ENCODE measurements around the gene KTI12.
A peak's percentile ranks its signal among the peaks of the same experiment; 100 is the strongest.
"Not testable (repeated sequence)": the region's sequence is repeated elsewhere in the genome, so short reads cannot be mapped to it uniquely, and the experiment has no call there.

The KTI12 gene, protein sequence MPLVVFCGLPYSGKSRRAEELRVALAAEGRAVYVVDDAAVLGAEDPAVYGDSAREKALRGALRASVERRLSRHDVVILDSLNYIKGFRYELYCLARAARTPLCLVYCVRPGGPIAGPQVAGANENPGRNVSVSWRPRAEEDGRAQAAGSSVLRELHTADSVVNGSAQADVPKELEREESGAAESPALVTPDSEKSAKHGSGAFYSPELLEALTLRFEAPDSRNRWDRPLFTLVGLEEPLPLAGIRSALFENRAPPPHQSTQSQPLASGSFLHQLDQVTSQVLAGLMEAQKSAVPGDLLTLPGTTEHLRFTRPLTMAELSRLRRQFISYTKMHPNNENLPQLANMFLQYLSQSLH

DNA sequence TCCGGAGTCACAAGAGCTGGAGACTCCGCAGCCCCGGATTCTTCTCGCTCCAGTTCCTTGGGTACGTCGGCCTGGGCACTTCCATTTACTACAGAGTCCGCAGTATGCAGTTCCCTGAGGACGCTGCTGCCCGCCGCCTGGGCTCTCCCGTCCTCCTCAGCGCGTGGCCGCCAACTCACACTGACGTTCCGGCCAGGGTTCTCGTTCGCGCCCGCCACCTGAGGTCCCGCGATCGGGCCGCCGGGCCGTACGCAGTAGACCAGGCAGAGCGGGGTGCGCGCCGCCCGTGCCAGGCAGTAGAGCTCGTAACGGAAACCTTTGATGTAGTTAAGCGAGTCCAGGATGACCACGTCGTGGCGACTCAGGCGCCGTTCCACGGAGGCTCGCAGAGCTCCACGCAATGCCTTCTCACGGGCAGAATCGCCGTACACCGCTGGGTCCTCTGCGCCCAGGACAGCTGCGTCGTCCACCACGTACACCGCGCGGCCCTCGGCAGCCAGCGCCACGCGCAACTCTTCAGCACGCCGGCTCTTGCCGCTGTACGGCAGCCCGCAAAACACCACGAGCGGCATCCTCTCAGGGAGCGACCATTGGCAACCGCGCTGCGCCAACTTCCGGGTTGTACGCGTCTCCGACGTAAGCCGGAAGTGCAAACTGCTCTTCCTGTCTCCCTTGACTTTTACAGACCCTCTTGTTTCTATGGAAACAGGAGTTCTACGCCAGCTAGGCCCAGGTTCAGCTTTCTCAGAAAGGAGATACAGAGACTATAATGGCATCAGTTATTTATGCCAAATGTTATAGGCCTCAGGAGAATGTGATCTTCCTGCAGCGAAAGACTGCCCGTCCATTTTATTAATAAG lies at the start of gene KTI12:
Gene KTI12, minus strand, starts transcription at position 621 of the 860 bp plus-strand sequence. Its CDS starts 49 bp downstream, at position 572.
- TF ChIP-seq, protein P1, sequence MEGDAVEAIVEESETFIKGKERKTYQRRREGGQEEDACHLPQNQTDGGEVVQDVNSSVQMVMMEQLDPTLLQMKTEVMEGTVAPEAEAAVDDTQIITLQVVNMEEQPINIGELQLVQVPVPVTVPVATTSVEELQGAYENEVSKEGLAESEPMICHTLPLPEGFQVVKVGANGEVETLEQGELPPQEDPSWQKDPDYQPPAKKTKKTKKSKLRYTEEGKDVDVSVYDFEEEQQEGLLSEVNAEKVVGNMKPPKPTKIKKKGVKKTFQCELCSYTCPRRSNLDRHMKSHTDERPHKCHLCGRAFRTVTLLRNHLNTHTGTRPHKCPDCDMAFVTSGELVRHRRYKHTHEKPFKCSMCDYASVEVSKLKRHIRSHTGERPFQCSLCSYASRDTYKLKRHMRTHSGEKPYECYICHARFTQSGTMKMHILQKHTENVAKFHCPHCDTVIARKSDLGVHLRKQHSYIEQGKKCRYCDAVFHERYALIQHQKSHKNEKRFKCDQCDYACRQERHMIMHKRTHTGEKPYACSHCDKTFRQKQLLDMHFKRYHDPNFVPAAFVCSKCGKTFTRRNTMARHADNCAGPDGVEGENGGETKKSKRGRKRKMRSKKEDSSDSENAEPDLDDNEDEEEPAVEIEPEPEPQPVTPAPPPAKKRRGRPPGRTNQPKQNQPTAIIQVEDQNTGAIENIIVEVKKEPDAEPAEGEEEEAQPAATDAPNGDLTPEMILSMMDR (IDR thresholded peaks at IDR 0.05; ENCODE audit: low read depth, low read length, missing control alignments), result no peak
- peak; percentile 87 for DNase-seq (ENCODE audit: low read depth)
- peak within 1 kb of the TSS; percentile 74 for H3K4me3 ChIP-seq (ENCODE audit: low read depth, low read length)

DNA sequence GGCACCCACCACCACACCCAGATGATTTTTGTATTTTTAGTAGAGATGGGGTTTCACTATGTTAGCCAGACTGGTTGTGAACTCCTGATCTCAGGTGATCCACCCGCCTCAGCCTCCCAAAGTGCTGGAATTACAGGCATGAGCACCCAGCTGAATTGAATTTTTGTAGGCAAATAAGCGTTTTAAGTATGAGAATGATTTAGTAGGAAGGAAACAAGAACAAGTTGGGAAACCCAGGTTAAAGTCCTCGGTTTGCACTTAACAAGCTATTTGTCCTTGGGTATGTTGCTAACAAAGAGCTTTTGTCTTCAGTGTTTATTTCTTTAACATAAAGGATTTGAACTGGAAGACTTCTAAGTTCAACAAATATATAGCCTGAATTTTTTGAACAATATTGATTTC lies 46.4 kb upstream of the KTI12 start:
- no peak overlapping the region for H3K4me3 ChIP-seq (ENCODE audit: low read depth, low read length)
- TF ChIP-seq, protein P1 (IDR thresholded peaks at IDR 0.05; ENCODE audit: low read depth, low read length, missing control alignments), result no peak
- no peak for DNase-seq (ENCODE audit: low read depth)

DNA sequence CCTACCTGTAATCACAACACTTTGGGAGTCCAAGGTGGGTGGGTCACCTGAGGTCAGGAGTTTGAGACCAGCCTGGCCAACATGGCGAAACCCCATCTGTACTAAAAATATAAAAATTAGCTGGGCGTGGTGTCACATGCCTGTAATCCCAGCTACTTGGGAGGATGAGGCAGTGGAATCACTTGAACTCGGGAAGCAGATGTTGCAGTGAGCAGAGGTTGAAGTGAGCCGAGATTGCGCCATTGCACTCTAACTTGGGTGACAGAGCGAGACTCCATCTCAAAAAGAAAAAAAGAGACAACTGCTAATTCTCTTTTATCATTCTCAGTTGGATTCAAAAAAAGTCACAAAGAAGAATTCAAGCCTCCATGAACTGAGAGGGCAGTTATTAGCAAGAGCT lies 43.7 kb upstream of the KTI12 start:
- not testable (repeated sequence) for H3K4me3 ChIP-seq (ENCODE audit: low read depth, low read length); DNase-seq (ENCODE audit: low read depth)

DNA sequence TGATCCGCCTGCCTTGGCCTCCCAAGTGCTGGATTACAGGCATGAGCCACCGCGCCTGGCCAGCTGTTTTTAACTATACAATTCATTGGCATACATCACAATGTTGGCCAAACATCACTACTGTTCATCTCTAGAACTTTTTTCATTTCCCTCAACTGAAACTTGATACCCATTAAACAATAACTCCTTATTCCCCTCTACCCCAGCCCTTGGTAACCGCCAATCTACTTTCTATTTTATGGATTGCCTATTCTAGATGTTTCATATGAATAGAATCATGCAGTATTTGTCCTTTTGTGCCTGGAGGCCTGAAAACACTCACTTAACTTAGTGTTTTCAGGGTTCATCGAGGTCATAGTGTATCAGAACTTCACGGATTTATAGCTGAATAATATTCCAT lies 38.7 kb upstream of the KTI12 start:
- TF ChIP-seq, protein P1 (IDR thresholded peaks at IDR 0.05; ENCODE audit: low read depth, low read length, missing control alignments), result no peak
- DNase-seq (ENCODE audit: low read depth), result no peak
- no peak overlapping the region for H3K4me3 ChIP-seq (ENCODE audit: low read depth, low read length)

DNA sequence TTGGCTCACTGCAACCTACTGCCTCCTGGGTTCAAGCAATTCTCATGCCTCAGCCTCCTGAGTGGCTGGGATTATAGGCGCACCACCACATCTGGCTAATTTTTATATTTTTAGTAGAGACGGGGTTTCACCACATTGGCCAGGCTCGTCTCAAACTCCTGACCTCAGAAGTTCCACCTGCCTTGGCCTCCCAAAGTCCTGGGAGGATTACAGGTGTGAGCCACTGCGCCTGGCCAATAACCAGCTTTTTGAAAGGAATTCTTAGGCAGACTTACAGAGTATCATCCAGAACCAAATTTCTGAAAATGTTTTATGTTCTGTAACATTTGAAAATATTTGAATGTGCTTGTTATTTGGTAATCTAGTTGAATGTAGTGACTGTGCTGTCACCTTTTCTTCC lies 37.1 kb upstream of the KTI12 start:
- no peak overlapping the region for H3K4me3 ChIP-seq (ENCODE audit: low read depth, low read length)
- no peak for DNase-seq (ENCODE audit: low read depth)
- TF ChIP-seq, protein P1 (IDR thresholded peaks at IDR 0.05; ENCODE audit: low read depth, low read length, missing control alignments), result no peak

DNA sequence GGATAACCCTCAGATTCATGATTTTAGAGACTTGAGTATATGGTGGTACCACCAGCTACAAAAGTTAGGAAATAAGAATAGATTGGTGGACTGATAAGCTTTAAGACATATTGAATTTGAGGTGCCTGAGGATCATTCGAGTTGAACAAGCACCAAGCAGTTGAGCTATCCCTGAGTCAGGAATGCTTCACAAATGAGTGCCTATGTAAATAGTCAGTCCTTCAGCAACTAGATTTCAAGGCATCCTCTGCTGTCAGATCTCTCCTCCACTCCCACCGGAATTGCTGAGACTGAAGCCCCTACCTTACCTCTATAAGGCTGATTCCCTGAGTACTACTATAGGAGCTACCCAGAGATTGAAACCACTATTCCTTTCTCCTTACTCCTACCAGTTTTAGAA lies 29.6 kb upstream of the KTI12 start:
- DNase-seq (ENCODE audit: low read depth), result no peak
- TF ChIP-seq, protein P1 (IDR thresholded peaks at IDR 0.05; ENCODE audit: low read depth, low read length, missing control alignments), result no peak
- H3K4me3 ChIP-seq (ENCODE audit: low read depth, low read length), result no peak overlapping the region

DNA sequence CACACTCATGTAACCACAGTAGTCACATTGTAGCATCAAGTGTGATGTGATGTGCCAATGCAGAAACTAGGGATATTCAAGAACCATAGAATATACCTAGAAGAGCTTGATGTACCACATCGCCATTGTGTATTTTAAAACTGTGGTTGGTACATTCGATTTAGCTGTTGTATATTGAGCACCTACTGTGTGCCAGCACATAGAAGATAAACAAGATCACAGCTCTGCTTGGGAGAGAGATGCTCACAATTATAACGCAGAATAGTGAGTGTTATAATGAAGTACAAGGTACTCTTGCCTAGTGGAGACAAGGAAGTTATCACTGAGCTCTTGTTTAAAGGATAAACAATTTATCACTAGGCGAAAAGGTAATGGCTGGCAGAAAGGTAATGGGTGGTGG lies 27.2 kb upstream of the KTI12 start:
- DNase-seq (ENCODE audit: low read depth), result no peak
- no peak overlapping the region for H3K4me3 ChIP-seq (ENCODE audit: low read depth, low read length)
- TF ChIP-seq, protein P1 (IDR thresholded peaks at IDR 0.05; ENCODE audit: low read depth, low read length, missing control alignments), result no peak

Measured in GM12864 (cell line).